ENCODE results near the gene KIAA1549.
"Not testable (repeated sequence)": the region's sequence is repeated elsewhere in the genome, so short reads cannot be mapped to it uniquely, and the experiment has no call there.

KIAA1549 gene

DNA sequence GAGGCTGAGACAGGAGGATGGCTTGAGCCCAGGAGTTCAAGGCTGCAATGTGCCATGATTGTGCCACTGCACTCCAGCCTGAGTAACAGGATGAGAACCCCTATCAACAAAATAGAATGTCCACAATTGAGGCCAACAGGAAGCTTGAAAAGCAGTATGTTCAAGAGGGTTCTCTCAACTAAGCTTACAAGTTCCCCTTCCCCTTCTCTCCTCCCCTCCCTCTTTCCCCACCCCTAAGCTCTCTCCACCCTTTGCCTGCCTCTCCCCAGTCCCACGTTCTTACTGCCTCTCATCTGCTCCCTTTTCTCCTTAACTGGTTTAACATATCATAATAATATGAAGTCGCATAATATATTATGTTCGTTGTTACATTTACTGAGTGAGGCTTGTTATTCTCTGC lies 35.4 kb downstream of the KIAA1549 start:
- DNase-seq (ENCODE audit: low read depth): no peak
- H3K4me3 ChIP-seq (ENCODE audit: low read depth, low read length): no peak overlapping the region
- TF ChIP-seq, protein P1, sequence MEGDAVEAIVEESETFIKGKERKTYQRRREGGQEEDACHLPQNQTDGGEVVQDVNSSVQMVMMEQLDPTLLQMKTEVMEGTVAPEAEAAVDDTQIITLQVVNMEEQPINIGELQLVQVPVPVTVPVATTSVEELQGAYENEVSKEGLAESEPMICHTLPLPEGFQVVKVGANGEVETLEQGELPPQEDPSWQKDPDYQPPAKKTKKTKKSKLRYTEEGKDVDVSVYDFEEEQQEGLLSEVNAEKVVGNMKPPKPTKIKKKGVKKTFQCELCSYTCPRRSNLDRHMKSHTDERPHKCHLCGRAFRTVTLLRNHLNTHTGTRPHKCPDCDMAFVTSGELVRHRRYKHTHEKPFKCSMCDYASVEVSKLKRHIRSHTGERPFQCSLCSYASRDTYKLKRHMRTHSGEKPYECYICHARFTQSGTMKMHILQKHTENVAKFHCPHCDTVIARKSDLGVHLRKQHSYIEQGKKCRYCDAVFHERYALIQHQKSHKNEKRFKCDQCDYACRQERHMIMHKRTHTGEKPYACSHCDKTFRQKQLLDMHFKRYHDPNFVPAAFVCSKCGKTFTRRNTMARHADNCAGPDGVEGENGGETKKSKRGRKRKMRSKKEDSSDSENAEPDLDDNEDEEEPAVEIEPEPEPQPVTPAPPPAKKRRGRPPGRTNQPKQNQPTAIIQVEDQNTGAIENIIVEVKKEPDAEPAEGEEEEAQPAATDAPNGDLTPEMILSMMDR (conservative IDR thresholded peaks at IDR 0.05; ENCODE audit: low read depth, low read length): no peak

DNA sequence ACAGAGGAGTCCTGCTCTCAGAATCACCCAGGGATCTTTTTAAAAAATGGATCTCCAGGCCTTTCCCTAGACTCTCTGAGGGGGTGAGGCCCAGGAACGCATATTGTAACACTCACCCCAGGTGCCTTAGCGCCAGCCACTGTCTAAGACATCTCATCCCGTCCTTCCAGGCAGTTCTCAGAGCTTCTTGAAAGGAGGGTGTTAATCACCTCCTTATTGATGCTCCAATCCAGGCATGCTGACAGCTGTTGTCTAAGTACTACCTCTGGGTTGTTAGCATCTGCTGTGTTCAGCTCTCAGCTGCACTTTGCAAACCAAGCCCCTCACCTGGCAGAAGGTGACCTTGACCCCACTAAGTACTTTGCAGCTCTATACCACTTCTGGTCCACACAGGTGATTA lies 36.0 kb downstream of the KIAA1549 start:
- no peak for DNase-seq (ENCODE audit: low read depth)
- no peak overlapping the region for H3K4me3 ChIP-seq (ENCODE audit: low read depth, low read length)
- TF ChIP-seq, protein P1 (conservative IDR thresholded peaks at IDR 0.05; ENCODE audit: low read depth, low read length): no peak

DNA sequence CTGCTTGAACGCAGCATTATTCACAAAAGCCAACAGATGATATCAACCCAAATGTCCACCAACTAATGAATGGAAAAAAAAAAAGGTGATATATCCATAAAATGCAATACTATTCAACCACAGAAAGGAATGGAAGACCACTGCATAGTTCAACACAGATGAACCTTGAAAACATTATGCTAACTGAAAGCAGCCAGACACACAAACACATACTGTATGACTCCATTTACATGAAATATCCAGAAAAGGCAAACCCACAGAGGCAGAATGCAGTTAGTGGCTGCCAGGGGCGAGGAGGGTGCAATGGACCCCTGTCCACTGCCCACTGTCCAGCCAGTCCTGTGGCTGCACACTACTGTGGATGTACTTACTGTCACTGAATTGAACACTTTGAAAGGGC lies 36.6 kb downstream of the KIAA1549 start:
- TF ChIP-seq, protein P1 (conservative IDR thresholded peaks at IDR 0.05; ENCODE audit: low read depth, low read length): no peak
- DNase-seq (ENCODE audit: low read depth): no peak
- H3K4me3 ChIP-seq (ENCODE audit: low read depth, low read length): no peak overlapping the region

DNA sequence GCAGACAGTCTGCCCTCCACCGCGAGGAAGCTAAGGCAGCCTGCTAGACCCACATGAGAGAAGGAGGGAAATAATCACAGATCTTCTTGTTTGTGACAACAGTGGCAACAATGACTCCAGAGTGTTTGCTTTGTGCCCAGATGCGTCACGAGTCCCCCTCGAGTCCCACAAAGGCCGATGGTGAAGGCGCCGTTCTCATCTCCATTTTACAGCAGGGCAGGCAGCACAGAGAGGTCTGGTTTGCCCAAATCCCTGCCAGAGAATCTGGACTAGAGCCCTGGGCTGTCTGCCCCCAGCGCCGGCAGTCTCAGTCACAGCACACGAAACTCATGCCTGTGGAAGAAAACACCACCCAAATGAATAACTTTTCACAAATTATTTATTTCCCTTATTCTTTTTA lies 38.1 kb downstream of the KIAA1549 start:
- TF ChIP-seq, protein P1 (conservative IDR thresholded peaks at IDR 0.05; ENCODE audit: low read depth, low read length): no peak

DNA sequence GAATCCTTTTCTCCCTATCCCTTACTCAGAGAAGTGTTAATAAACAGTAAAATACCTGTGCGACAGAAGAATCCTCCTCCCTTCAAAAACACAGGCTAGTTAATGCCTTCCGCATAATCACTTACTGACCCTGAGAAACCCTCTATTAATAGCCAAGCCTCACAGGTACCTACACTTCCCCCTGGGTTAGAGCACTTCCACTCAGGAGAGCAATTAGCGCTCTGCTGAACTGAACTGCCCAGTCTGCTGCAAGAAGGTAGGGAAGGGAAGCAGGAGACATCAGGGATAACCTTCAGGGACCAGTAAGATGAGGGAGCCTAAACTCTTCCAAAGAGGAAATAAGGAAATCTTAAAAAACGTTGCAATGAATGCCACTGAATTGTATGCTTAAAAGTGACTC lies 39.6 kb downstream of the KIAA1549 start:
- no peak for DNase-seq (ENCODE audit: low read depth)
- H3K4me3 ChIP-seq (ENCODE audit: low read depth, low read length): no peak overlapping the region
- TF ChIP-seq, protein P1 (conservative IDR thresholded peaks at IDR 0.05; ENCODE audit: low read depth, low read length): no peak

More for the DNA sequence above, 38.1 kb downstream of the KIAA1549 start:
- DNase-seq (ENCODE audit: low read depth): no peak
- H3K4me3 ChIP-seq (ENCODE audit: low read depth, low read length): no peak overlapping the region

DNA sequence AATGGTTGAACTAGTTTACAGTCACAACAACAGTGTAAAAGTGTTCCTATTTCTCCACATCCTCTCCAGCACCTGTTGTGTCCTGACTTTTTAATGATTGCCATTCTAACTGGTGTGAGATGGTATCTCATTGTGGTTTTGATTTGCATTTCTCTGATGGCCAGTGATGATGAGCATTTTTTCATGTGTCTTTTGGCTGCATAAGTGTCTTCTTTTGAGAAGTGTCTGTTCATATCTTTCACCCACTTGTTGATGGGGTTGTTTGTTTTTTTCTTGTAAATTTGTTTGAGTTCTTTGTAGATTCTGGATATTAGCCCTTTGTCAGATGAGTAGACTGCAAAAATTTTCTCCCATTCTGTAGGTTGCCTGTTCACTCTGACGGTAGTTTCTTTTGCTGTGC lies 40.6 kb downstream of the KIAA1549 start:
- H3K4me3 ChIP-seq (ENCODE audit: low read depth, low read length); DNase-seq (ENCODE audit: low read depth): not testable (repeated sequence)

DNA sequence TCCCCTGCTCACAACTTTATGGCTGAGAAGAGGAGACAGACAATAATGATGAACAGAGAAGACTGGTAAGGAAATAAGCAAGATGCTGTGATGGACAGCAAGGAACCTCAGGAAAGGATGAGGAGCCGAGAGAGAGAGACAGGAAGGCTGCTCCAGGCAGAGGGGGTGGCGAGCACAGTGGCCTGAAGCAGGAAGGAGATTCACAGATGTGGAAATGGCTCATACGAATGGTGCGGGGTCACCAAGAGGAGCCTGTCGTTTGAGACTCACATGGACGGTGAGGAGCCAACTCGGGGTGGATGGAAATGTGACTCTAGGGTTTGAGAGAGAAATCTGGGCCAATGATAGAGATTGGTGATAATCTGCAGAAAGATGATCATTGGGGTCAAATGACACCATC lies 43.7 kb downstream of the KIAA1549 start:
- no peak for DNase-seq (ENCODE audit: low read depth)
- TF ChIP-seq, protein P1 (conservative IDR thresholded peaks at IDR 0.05; ENCODE audit: low read depth, low read length): no peak

More for the DNA sequence above, 43.7 kb downstream of the KIAA1549 start:
- no peak overlapping the region for H3K4me3 ChIP-seq (ENCODE audit: low read depth, low read length)

All from choroid plexus epithelial cell (primary cell).